ENCODE data around the gene PTPN5. TPM values are rescaled to one million over a fixed set of nuclear protein-coding genes. Genes with fewer than 3 reads are reported as not detected.

The PTPN5 gene
- polyA plus RNA-seq, 3 donors = not detected

DNA sequence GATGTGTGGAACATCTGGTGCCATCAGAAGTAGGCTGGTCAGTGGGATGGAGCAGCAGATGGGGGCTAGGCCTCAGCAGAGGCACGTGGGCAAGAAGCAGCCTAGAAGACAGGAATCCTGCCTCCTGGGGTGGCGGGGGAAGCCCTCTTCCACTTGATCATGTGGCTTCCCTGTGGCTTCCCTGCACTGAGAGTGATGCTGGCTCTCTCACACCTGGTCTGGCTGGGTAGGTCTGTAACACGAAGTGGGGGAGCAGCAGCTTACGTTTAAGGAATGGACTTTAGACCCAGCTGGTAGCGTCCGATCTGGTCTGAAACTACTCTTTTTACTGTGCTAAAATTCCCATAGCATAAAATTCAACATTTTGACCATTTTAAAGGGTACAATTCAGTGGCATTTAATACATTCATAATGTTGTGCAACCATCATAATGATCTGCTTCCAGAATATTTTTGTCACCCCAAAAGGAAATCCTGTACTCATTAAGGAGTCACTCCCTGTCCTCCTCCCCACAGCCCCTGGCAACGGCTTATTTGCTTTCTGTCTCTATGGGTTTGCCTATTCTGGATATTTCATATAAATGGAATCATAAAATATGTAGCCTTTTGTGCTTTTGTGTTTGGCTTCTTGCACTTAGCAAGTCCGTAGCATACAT lies 21.7 kb downstream of the PTPN5 start:
- peaks cover 13% of the 10 kb centered on the region for H3K4me1 Mint-ChIP-seq
- no peak overlapping the region for H3K4me3 Mint-ChIP-seq
- intact Hi-C loops (cut with micrococcal nuclease) = loop anchor here in 1 of 2 donors (10.0 kb wide), 1 partner anchor 1205 kb away; no protein-coding TSS in a partner anchor
- no peaks in the 10 kb centered on the region for H3K79me2 ChIP-seq (ENCODE audit: insufficient read depth, low read length)
- H3K4me3 ChIP-seq (replicated peaks in 1 of 3; ENCODE audit: low read depth in 2 of 3, low read length in 3 of 3) = no peak overlapping the region
- no peaks in the 10 kb centered on the region for H4K20me1 ChIP-seq (ENCODE audit: insufficient read depth, low read length)
- no peak overlapping the region for H3K27ac ChIP-seq (ENCODE audit: low read depth in 1 of 2, low read length in 2 of 2)
- H3K36me3 ChIP-seq (replicated peaks in 1 of 2; ENCODE audit: control insufficient read depth in 1 of 2, insufficient read depth in 2 of 2, low read length in 2 of 2) = no peaks in the 10 kb centered on the region
- H3K27ac Mint-ChIP-seq = peak overlapping the region in 1 of 7 donors; percentile 42
- H3K4me1 ChIP-seq (ENCODE audit: control insufficient read depth in 1 of 2, insufficient read depth in 2 of 2, low read length in 2 of 2) = peaks cover 6 to 10% of the 10 kb centered on the region in 2 donors
- WGBS (ENCODE audit: insufficient coverage) = 10% methylated on average over 2 of the region's 8 CpGs
- H3K9ac ChIP-seq (ENCODE audit: insufficient read depth, low read length, poor library complexity, severe bottlenecking) = no peak overlapping the region
- peaks cover 0 to 6% (median 4%) of the 10 kb centered on the region in 3 donors for H3K27me3 Mint-ChIP-seq (ENCODE audit: low read depth in 3 of 3)
- H3K9me3 Mint-ChIP-seq = peaks cover 0 to 2% (median 0%) of the 10 kb centered on the region in 7 donors
- no peak overlapping the region for H2AFZ ChIP-seq (ENCODE audit: insufficient read depth, low read depth, low read length, poor library complexity, severe bottlenecking)
- no peak for DNase-seq
- no peaks in the 10 kb centered on the region for H3K36me3 Mint-ChIP-seq
- no peaks in the 10 kb centered on the region for H3K27me3 ChIP-seq (ENCODE audit: control insufficient read depth in 2 of 2, insufficient read depth in 2 of 2, low read length in 2 of 2)
- no peak overlapping the region for H3K4me2 ChIP-seq (replicated peaks; ENCODE audit: extremely low read depth, low read length, poor library complexity, severe bottlenecking)
- TF ChIP-seq, protein P1, sequence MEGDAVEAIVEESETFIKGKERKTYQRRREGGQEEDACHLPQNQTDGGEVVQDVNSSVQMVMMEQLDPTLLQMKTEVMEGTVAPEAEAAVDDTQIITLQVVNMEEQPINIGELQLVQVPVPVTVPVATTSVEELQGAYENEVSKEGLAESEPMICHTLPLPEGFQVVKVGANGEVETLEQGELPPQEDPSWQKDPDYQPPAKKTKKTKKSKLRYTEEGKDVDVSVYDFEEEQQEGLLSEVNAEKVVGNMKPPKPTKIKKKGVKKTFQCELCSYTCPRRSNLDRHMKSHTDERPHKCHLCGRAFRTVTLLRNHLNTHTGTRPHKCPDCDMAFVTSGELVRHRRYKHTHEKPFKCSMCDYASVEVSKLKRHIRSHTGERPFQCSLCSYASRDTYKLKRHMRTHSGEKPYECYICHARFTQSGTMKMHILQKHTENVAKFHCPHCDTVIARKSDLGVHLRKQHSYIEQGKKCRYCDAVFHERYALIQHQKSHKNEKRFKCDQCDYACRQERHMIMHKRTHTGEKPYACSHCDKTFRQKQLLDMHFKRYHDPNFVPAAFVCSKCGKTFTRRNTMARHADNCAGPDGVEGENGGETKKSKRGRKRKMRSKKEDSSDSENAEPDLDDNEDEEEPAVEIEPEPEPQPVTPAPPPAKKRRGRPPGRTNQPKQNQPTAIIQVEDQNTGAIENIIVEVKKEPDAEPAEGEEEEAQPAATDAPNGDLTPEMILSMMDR (IDR thresholded peaks at IDR 0.05) = no peak
- no peaks in the 10 kb centered on the region for H3K9me3 ChIP-seq (replicated peaks in 1 of 2; ENCODE audit: control insufficient read depth in 1 of 2, insufficient read depth in 1 of 2, low read length in 2 of 2)

DNA sequence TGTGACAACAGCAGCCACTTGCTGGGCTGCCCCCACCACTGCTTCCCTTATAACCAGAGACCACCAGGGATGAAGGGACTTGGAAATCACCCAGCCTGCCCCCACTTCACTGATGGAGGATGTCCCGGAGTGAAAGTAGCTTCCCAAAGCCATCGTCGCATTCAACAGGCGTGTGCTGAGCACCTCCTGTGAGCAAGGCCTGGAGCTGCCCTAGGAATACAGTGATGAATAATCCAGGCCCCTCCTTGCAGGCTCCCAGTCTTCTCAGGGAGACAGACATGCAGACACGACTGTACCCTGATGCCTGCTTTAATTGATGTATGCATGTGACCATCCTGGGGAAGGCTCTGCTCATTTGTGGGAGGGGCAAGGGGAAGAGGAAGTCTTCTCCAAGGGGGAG lies 22.6 kb downstream of the PTPN5 start:
- Histone ChIP-seq H3K4me1 (ENCODE audit: control insufficient read depth in 1 of 2, insufficient read depth in 2 of 2, low read length in 2 of 2) (peaks cover 6 to 10% of the 10 kb centered on the region in 2 donors), H3K4me3 (replicated peaks in 1 of 3; ENCODE audit: low read depth in 2 of 3, low read length in 3 of 3) (no peak overlapping the region), H3K36me3 (replicated peaks in 1 of 2; ENCODE audit: control insufficient read depth in 1 of 2, insufficient read depth in 2 of 2, low read length in 2 of 2) (no peaks in the 10 kb centered on the region), H4K20me1 (ENCODE audit: insufficient read depth, low read length) (no peaks in the 10 kb centered on the region), H3K9ac (ENCODE audit: insufficient read depth, low read length, poor library complexity, severe bottlenecking) (no peak overlapping the region), H3K4me2 (replicated peaks; ENCODE audit: extremely low read depth, low read length, poor library complexity, severe bottlenecking) (no peak overlapping the region), H3K9me3 (replicated peaks in 1 of 2; ENCODE audit: control insufficient read depth in 1 of 2, insufficient read depth in 1 of 2, low read length in 2 of 2) (no peaks in the 10 kb centered on the region), H3K27ac (ENCODE audit: low read depth in 1 of 2, low read length in 2 of 2) (no peak overlapping the region), H3K27me3 (ENCODE audit: control insufficient read depth in 2 of 2, insufficient read depth in 2 of 2, low read length in 2 of 2) (no peaks in the 10 kb centered on the region), H3K79me2 (ENCODE audit: insufficient read depth, low read length) (no peaks in the 10 kb centered on the region), H2AFZ (ENCODE audit: insufficient read depth, low read depth, low read length, poor library complexity, severe bottlenecking) (no peak overlapping the region)
- Mint-ChIP-seq H3K36me3 (no peaks in the 10 kb centered on the region), H3K4me1 (peaks cover 15% of the 10 kb centered on the region), H3K4me3 (no peak overlapping the region), H3K9me3 (peaks cover 0 to 2% (median 0%) of the 10 kb centered on the region in 7 donors), H3K27me3 (ENCODE audit: low read depth in 3 of 3) (peaks cover 2 to 6% (median 4%) of the 10 kb centered on the region in 3 donors), H3K27ac (no peak overlapping the region)
- 83% methylated on average over 5 of the region's 5 CpGs for WGBS (ENCODE audit: insufficient coverage)
- TF ChIP-seq, protein P1 (IDR thresholded peaks at IDR 0.05) = no peak
- intact Hi-C loops (cut with micrococcal nuclease) = no loop called here
- DNase-seq = no peak
